H4 (cell line): ENCODE data around the gene CDH1. TPM values are rescaled to one million over a fixed set of nuclear protein-coding genes. Genes with fewer than 3 reads are reported as not detected.

ENCODE experiments used
- DNase-seq: peaks from one replicate; pipeline ENCODE4 v3.0.0-alpha.2; 2015; ENCODE audit warnings: low spot score
- total RNA-seq: library from RNA; depleted of rRNA; stranded (reverse); fragments of >200 nt; shearing (Covaris generic); gene quantifications from 2 replicates; pipeline ENCODE4 v1.2.3, GENCODE V29; 2014; rRNA removed

Gene CDH1
- total RNA-seq, 1 experiment from 2014 or later = not detected

DNA sequence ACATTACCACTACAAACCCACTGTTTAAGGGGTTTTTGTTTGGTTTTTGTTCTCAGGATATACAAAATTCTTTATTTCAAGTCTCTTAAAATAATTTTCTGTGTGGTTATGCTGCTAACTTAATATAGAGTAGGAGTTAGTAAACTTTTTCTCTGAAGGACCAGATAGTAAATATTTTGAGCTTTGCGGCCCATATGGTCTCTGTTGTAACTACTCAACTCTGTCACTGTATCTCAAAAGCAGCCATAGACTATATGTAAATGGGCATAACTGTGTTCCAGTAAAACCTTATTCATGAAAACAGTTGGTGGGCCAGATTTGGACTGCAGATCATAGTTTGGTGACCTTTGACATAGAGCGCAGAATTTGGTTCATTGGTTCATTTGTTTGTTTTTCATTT lies 113.4 kb downstream of the CDH1 start:
- no peak for DNase-seq

- DNase-seq = no peak
Observed at GRCh38 chr16:68851601-68852000, 114.5 kb downstream of the CDH1 start.

GRCh38 chr16:68857479-68857878 lies 120.4 kb downstream of the CDH1 start:
- no peak for DNase-seq

DNA sequence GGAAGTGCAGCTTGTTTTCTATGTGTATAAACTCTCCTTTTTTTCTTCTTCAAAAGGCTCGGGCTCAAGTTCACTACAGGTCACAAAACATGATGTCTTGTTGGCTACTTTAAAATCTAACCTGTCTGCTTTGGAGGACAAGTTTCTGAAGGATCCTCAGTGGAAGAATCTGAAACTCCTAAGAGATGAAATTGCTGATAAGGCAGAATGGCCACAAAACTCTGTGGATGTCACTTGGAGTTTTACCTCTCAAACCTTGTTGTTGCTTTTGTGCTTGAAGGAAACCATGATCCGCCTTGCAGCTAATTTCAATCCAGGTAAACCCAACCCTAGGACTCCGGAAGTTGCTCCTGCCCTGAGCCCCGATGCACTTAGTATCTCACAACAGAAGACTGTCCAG lies 122.7 kb downstream of the CDH1 start:
- DNase-seq = no peak

GRCh38 chr16:68860978-68861892 lies 124.1 kb downstream of the CDH1 start:
- no peak for DNase-seq

DNA sequence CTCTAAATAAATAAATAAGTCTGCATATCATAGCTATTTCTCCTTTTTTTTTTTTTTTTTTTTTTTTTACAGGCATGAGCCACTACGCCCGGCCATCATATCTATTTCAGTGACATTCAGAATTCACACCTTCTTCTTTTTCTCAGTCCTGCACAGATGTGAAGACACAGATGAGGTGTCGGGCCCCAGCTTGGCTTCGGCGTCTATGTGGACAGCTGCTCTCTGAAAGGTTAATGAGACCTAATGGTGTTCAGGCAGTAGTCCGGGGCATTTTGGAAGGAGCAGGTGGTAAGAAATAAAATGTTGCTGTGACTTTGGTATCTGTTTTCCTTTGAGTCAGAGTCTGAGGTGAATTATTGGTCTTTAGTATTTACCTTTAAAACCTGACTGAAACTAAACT lies 129.8 kb downstream of the CDH1 start:
- no peak for DNase-seq

DNA sequence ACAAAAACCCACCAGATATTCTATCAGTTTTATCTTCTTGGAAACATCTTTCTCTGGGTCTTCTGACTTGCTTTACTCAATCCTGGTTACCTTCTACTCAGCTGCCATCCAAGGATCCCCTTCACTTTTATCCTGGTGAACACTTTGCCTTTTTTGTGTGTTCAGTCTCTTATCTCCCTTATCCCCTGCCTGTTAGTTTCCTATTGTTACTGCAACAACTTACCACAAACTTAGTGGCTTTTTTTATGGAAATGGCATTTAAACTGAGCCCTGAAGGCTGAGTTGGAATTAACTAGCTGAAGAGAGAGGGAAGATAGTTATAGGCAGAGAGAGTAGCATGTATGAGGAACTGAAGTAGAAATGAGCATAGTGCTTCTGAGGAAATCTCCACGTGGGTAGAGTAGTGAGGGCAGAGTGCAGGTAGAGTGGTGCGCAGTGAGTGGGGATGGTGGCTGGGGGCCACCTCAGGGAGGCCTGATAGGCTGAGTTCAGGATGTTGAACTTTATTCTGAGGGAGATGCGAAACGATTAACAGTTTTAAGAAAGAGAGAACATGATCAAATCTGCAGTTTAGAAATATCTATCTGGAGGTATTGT lies 132.5 kb downstream of the CDH1 start:
- DNase-seq = no peak

DNA sequence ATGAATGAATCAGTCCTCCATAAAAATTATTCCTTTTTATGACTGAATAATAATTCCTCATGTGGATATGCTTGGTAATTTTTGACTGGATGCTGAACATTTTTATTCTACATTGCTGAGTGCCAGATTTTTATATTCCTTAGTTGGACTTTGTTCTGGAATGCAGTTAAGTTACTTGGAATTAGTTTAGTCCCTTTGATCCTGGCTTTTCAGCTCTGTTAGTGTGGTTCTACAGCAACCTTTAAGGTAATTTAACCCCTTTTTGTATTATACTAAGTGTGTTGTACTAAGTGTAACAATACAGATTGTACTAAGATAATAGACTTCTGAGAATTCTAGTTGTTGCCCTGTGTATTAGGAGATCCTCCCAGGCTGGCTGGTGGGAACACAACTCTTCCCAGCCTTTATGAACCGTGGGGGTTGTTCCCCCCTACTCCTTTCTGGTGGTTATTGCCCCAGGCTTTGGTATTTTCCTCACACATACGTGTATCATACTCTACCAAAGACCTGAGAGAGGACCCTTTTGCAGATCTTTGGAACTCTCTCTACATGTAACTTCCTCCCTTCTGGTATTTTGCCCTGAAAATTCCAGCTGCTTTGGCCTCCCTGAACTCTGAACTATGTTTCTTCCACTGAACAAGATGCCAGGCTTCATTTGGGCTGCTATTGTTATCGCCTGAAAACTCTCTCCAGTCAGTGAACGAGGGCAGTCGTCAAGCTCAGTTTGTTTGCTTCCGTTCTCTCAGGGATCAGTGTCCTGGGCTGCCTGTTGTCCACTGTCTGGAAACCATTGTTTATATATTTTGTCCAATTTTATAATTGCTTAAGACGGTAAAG lies 136.8 kb downstream of the CDH1 start:
- no peak for DNase-seq

- DNase-seq = no peak
Observed at GRCh38 chr16:68875871-68876270, 138.8 kb downstream of the CDH1 start.

DNA sequence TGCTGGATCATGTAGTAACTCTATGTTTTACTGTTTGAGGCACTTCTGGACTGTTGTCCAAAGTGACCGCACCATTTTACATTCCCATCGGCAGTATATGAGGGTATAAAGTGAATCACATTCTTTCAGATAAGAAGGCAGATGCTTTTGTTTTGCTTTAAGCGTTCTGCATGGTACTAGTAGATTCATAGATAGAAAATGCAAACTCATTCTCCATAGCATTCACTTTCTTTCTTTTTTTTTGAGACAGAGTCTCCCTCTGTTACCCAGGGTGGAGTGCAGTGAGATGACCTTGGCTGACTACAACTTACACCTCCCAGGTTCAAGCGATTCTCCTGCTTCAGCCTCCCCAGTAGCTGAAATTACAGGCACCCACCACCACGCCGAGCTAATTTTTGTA lies 146.6 kb downstream of the CDH1 start:
- DNase-seq = no peak

GRCh38 chr16:68884401-68884800 lies 147.3 kb downstream of the CDH1 start:
- DNase-seq = no peak

Other genes with a start within 250 kb of the CDH1 start
- 7.2 and 9.6 TPM in 2 replicates for gene ZFP90, start 198.0 kb upstream of the CDH1 start, total RNA-seq
- not detected in 2 replicates for gene CDH3, start 92.0 kb upstream of the CDH1 start, total RNA-seq
- gene TANGO6, start 106.2 kb downstream of the CDH1 start, total RNA-seq = 10.6 and 28.7 TPM in 2 replicates